Tibial artery (tissue), 4 donors: Measurements from ENCODE around the gene MDM4.

Experiments
- DNase-seq, 2 donors: peaks; one replicate each; pipeline ENCODE4 v3.0.0-alpha.2; 2019
- H3K27ac ChIP-seq, 2 donors: fragments of 200-600 bp; sonication (generic) in 1 of 2; 1 replicate in 1 of 2; 2 replicates in 1 of 2; pipeline ENCODE4 v1.5.1; 2018 to 2019; ENCODE audit warnings: mild to moderate bottlenecking in 1 of 2
- H3K27me3 ChIP-seq, 2 donors: fragments of 200-600 bp; sonication (generic) in 1 of 2; one replicate each; pipeline versions ENCODE4 v1.5.1 to v1.6.0; 2016 to 2019
- H3K36me3 ChIP-seq, 3 donors: fragments of 200-600 bp; sonication (generic) in 2 of 3; one replicate each; pipeline ENCODE4 v1.5.1; 2016 to 2019; ENCODE audit warnings: mild to moderate bottlenecking in 2 of 3
- H3K4me1 ChIP-seq, 4 donors: fragments of 200-600 bp; sonication (generic) in 2 of 4; 1 replicate in 3 of 4; 2 replicates in 1 of 4; pipeline ENCODE4 v1.5.1; 2016 to 2019
- H3K4me3 ChIP-seq, 2 donors: fragments of 200-600 bp; sonication (generic) in 1 of 2; 1 replicate in 1 of 2; 2 replicates in 1 of 2; pipeline ENCODE4 v1.5.1; 2018 to 2019; ENCODE audit warnings: mild to moderate bottlenecking in 2 of 2
- H3K9me3 ChIP-seq, 3 donors: fragments of 200-600 bp; sonication (generic) in 1 of 3; one replicate each; pipeline ENCODE4 v1.5.1; 2016 to 2019
- CTCF ChIP-seq, 2 experiments: fragments of 200-600 bp in 1 of 2; fragments of 450-650 bp in 1 of 2; IDR thresholded peaks; one replicate each; pipeline ENCODE4 v1.5.1; 2017 to 2019; ENCODE audit warnings: antibody characterized with exemption in 2 of 2, mild to moderate bottlenecking in 1 of 2, moderate library complexity in 1 of 2
- intact Hi-C: fragments of 100-400 bp; cut with DNase I; formaldehyde crosslinking; loops from one replicate; pipeline ENCODE4 v1.15.0; 2023; ENCODE audit warnings: low total_unique reads

MDM4 gene

GRCh38 chr1:204591473-204592090 is 75.4 kb downstream of the MDM4 start:
- no peaks in the 10 kb centered on the region for H3K9me3 ChIP-seq
- no peaks in the 10 kb centered on the region for H3K36me3 ChIP-seq
- H3K27ac ChIP-seq, result no peak overlapping the region
- DNase-seq, result no peak
- no peaks in the 10 kb centered on the region for H3K4me1 ChIP-seq
- no peaks in the 10 kb centered on the region for H3K27me3 ChIP-seq
- TF ChIP-seq CTCF (IDR thresholded peaks at IDR 0.05), result no peak
- no peak overlapping the region for H3K4me3 ChIP-seq
- intact Hi-C loops, result no loop called here

GRCh38 chr1:204592246-204592948 is 76.2 kb downstream of the MDM4 start:
- no peak overlapping the region for H3K4me3 ChIP-seq
- H3K9me3 ChIP-seq, result no peaks in the 10 kb centered on the region
- no peak for DNase-seq
- no peaks in the 10 kb centered on the region for H3K36me3 ChIP-seq
- no peak overlapping the region for H3K27ac ChIP-seq
- no peaks in the 10 kb centered on the region for H3K4me1 ChIP-seq
- intact Hi-C loops, result no loop called here
- no peaks in the 10 kb centered on the region for H3K27me3 ChIP-seq
- no peak for TF ChIP-seq CTCF (IDR thresholded peaks at IDR 0.05)

- Histone ChIP-seq H3K27ac (no peak overlapping the region), H3K9me3 (no peaks in the 10 kb centered on the region), H3K27me3 (peaks cover 0 to 15% of the 10 kb centered on the region in 2 donors), H3K4me1 (no peaks in the 10 kb centered on the region), H3K4me3 (no peak overlapping the region), H3K36me3 (no peaks in the 10 kb centered on the region)
- intact Hi-C loops, result no loop called here
- no peak for DNase-seq
- TF ChIP-seq CTCF (IDR thresholded peaks at IDR 0.05), result no peak
Observed at GRCh38 chr1:204598319-204598969, 82.2 kb downstream of the MDM4 start.

- H3K4me1 ChIP-seq, result no peaks in the 10 kb centered on the region
- H3K27me3 ChIP-seq, result peaks cover 0 to 15% of the 10 kb centered on the region in 2 donors
- intact Hi-C loops, result no loop called here
- no peaks in the 10 kb centered on the region for H3K9me3 ChIP-seq
- no peak for TF ChIP-seq CTCF (IDR thresholded peaks at IDR 0.05)
- no peak overlapping the region for H3K4me3 ChIP-seq
- no peak for DNase-seq
- no peaks in the 10 kb centered on the region for H3K36me3 ChIP-seq
- no peak overlapping the region for H3K27ac ChIP-seq
Observed at GRCh38 chr1:204599098-204599497, 82.9 kb downstream of the MDM4 start.

GRCh38 chr1:204599596-204599995 is 83.4 kb downstream of the MDM4 start:
- Histone ChIP-seq H3K4me1 (no peaks in the 10 kb centered on the region), H3K4me3 (no peak overlapping the region), H3K36me3 (no peaks in the 10 kb centered on the region), H3K27me3 (peaks cover 0 to 15% of the 10 kb centered on the region in 2 donors), H3K9me3 (no peaks in the 10 kb centered on the region), H3K27ac (no peak overlapping the region)
- TF ChIP-seq CTCF (IDR thresholded peaks at IDR 0.05), result no peak
- no peak for DNase-seq
- intact Hi-C loops, result no loop called here
